Activated CD4-positive, alpha-beta T cell treated with anti-CD3 and anti-CD28 coated beads, Interleukin-2, Interleukin-6, amounts not matched to agents 100 ng/mL and 50 ng/mL, durations not matched to agents 16 hours and 8 hours (primary cell): ENCODE results near the gene CCDC73.

Experiments
- DNase-seq: peaks from one replicate; pipeline ENCODE4 v3.0.0-alpha.2; 2020

The CCDC73 gene

GRCh38 chr11:32583459-32584271, 210.8 kb downstream of the CCDC73 start, which contains the start of gene EIF3M:
Gene EIF3M, plus strand, starts transcription at chr11:32583831. Its CDS starts 57 bp downstream, at chr11:32583888.
- DNase-seq: peak; percentile 98

GRCh38 chr11:32581556-32581955, 212.9 kb downstream of the CCDC73 start:
- no peak for DNase-seq

- DNase-seq: no peak
These were observed 213.5 kb downstream of the CCDC73 start for GRCh38 chr11:32580967-32581366.

GRCh38 chr11:32576456-32576855, 218.0 kb downstream of the CCDC73 start:
- DNase-seq: no peak

GRCh38 chr11:32575070-32575469, 219.4 kb downstream of the CCDC73 start:
- DNase-seq: no peak

GRCh38 chr11:32574421-32574820, 220.0 kb downstream of the CCDC73 start:
- no peak for DNase-seq

GRCh38 chr11:32573228-32573627, 221.2 kb downstream of the CCDC73 start:
- no peak for DNase-seq

GRCh38 chr11:32571039-32571438, 223.4 kb downstream of the CCDC73 start:
- DNase-seq: no peak

DNA sequence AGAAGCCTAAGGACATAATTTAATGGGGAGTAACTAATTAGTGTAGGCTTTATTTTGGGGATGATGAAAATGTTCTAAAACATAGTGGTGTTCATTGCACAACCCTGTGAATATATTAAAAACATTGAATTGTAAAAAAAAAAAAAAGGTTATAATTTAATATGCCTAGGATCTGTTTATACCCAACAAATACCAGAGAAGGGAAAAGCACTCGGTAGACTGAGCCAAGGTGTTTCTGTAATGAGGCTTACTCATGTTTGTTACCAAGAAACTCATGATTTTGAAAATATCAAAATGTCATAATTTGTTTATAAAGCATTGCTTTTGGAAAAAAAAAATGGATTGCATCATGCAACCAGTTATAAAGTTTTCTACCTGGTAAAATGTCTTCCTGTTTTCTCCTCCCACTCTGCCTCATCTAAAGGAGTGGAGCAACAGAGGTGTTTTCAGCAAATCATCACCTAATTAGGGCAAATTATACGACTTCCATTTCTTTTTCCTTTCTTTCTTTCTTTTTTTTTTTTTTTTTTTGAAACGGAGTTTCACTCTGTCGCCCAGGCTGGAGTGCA, 225.1 kb downstream of the CCDC73 start:
- DNase-seq: no peak

DNA sequence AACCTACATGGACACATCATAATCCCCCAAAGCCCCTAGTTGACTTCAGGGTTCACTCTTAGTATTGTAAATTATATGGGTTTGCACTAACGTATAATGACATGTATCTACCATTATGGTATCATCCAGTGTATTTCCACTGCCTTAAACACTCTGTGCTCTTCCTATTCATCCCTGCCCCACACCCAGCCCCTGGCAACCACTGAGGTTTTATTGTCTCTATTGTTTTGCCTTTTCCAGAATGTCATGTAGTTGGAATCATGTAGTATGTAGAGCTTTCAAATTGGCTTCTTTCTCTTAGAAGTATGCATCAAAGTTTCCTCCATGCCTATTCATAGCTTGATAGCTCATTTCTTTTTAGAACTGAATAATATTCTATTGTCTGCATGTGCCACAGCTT, 227.3 kb downstream of the CCDC73 start:
- no peak for DNase-seq

- no peak for DNase-seq
These were observed 227.9 kb downstream of the CCDC73 start for GRCh38 chr11:32566517-32566916.

DNA sequence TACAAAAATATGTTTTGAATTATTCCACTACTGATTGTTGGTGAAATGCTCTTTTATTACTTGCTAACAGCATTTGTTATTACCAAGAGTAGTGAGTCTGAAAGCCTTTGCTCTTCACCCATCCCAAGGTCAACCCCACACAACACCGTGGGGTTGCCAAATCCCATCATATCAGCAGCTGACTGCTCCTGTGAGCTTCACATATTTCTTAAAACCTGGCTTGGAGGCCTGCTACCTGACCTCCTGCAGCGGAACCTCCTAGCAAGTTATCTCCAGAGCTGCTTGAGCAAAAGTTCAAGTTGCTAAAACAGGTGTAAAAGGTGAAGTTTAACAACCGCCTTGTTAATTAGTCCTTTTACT, 230.9 kb downstream of the CCDC73 start:
- DNase-seq: no peak

GRCh38 chr11:32562839-32563599, 231.4 kb downstream of the CCDC73 start:
- DNase-seq: no peak

GRCh38 chr11:32561835-32562234, 232.6 kb downstream of the CCDC73 start:
- DNase-seq: no peak

GRCh38 chr11:32555895-32556294, 238.6 kb downstream of the CCDC73 start:
- DNase-seq: no peak

DNA sequence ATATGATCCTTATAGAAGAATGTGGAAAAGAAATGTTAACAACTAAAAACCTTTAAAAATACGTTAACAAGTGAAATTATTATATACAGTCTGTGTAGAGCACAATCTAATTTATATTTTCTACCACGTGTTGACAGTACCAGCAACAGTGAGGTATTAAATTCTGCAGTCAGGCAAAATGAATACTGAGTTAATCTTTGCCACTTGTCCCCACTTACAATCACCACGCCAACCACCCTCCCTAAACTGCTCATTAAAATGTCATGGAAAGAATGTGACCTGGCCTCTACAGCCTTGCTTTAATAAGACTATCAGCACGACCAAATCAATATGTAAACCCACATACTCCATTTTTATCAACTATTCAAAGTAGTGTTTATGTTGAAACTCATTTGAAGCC, 239.4 kb downstream of the CCDC73 start:
- no peak for DNase-seq
